Bone marrow (tissue), 2 donors: Measurements from ENCODE around the gene RNASET2.
"Not testable (repeated sequence)": the region's sequence is repeated elsewhere in the genome, so short reads cannot be mapped to it uniquely, and the experiment has no call there.

ENCODE experiments used
- DNase-seq, 2 donors: peaks; one replicate each; lab custom pipeline; 2025; lab: John Stamatoyannopoulos, UW

RNASET2 gene

GRCh38 chr6:166927240-166927934 is 29.0 kb downstream of the RNASET2 start:
- DNase-seq, result no peak

DNA sequence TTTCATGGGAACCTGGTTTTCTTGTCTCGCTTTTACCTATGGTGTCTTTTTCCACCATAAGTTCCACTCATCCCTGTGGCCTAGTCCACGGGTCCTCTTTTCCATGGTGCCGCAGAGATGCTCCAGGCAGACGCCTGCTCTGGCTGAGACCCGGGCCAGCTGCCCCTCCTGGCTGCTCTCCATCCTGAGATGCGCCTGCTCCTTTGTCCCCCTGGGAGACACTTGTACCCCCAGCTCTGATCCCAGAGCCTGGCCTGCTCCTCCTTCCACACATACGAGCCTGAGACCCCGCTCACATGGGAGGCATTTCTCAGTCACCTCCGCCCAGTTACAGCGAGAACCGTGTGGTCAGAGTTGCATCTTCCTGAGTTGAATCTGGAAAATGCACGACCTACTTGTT is 29.6 kb downstream of the RNASET2 start:
- DNase-seq, result no peak

GRCh38 chr6:166925141-166925996 is 31.0 kb downstream of the RNASET2 start:
- DNase-seq, result no peak

GRCh38 chr6:166924531-166924930 is 31.8 kb downstream of the RNASET2 start:
- no peak for DNase-seq

- no peak for DNase-seq
Measured at GRCh38 chr6:166922937-166923336, 33.4 kb downstream of the RNASET2 start.

DNA sequence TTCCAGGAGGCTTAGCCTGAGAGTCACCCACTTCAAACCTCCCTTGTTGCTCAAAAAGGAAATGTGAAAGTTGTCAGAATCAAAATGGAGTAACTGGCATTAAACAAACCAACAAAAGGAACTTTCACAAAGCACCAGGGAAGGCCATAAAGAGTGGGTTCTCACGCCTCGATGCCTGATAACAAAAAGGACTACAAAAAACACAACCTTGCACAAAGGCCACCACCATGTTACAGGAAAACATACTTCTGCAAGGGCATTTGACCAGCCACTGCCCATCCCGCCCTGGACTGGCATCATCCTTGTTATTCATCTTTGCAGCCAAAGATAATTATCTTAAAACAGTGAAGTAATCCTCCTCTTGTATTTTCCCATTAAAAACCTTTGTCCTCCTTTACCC is 34.8 kb downstream of the RNASET2 start:
- no peak for DNase-seq

DNA sequence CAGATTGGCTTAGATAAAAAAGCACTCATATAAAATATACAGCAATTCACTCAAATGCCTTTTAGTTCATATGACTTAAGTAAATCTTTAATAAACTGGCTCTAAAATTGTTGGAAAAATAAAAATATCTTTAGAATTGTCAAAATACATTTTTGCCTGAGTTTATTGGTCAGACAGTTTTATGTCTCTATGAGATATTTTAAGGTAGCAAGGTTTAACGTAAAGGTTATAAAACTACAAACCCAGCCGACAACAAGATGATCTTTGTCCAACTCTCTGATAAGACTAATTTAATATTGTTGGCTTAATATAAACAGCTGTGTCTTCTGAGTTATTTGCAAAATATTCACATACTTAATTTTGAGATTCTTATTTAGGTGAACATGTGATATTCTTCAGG is 39.5 kb downstream of the RNASET2 start:
- DNase-seq, result no peak

DNA sequence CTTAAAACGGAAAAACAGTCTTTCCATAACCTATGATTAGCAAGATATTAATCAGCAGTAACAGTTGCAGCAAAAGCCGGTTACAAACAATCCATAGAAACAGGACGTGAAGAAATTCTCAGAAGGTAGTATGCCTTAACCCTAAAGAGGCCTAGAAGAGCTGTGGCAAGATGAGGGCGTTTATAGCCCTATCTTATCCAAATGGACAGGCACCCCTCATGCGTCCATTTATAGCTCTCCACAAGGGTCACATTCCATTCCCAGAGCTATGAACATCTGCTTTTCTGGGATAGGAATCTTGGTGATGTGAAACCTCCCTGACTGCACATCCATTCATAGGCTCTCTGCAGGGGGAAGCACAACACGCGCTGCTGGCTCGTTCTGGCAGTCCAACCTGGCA is 40.9 kb downstream of the RNASET2 start:
- DNase-seq, result not testable (repeated sequence)

DNA sequence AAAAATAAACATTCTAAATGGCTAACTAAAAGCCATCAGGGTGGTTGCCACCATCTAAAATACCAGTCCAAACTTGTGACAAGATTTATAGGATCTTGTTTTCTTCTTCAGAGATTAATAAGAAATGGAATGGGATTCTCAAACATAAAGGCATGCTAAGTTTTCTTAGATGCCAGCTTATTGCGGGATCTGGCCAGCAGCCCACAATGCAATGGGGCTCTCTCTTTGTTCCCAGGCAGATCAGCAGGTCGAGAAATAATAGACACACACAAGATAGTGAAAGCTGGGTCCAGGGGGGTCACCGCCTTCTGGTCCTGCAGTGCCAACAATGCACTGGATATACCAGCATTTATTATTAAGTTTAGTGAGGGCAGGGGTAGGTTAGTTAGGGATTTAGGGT is 41.4 kb downstream of the RNASET2 start:
- DNase-seq, result not testable (repeated sequence)

- no peak for DNase-seq
Measured at GRCh38 chr6:166911248-166911677, 45.1 kb downstream of the RNASET2 start.

DNA sequence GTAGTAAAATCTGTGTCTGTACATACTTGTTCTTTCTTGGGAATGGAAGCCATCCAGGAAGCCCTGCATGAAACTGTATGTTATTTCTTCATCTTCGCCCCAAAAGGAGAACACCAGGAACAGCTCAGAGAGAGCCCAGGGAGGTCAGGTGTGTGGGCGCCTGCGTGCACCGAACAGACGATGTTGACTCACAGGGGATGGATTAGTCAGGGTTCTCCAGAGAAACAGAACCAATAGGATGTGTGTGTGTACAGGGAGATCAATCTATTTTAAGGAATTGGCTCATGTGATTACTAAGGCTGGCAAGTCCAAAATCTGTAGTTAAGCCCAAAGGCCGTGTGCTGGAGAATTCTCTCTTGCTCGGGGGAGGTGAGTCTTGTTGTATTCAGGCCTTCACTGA is 45.7 kb downstream of the RNASET2 start:
- DNase-seq, result no peak

DNA sequence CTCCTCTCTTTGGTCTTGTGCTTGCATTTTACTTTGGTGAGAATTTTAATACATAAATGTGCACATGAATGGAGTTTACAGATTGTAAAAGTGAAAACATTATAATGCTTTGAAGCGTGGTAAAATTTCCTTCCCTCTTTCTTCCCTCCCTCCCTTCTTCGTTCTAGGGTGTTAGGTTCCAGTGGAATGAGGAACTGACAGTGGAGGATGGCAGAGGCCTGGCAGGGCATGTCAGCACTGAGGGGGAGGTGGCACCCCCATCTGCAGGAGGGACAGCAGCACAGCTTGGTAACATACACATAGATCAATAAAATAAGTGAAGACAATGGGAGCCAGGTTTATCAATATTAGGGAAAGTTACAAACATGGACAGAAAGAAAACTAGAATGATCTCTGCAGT is 47.5 kb downstream of the RNASET2 start:
- DNase-seq, result peak in 1 of 2 donors; percentile 15

DNA sequence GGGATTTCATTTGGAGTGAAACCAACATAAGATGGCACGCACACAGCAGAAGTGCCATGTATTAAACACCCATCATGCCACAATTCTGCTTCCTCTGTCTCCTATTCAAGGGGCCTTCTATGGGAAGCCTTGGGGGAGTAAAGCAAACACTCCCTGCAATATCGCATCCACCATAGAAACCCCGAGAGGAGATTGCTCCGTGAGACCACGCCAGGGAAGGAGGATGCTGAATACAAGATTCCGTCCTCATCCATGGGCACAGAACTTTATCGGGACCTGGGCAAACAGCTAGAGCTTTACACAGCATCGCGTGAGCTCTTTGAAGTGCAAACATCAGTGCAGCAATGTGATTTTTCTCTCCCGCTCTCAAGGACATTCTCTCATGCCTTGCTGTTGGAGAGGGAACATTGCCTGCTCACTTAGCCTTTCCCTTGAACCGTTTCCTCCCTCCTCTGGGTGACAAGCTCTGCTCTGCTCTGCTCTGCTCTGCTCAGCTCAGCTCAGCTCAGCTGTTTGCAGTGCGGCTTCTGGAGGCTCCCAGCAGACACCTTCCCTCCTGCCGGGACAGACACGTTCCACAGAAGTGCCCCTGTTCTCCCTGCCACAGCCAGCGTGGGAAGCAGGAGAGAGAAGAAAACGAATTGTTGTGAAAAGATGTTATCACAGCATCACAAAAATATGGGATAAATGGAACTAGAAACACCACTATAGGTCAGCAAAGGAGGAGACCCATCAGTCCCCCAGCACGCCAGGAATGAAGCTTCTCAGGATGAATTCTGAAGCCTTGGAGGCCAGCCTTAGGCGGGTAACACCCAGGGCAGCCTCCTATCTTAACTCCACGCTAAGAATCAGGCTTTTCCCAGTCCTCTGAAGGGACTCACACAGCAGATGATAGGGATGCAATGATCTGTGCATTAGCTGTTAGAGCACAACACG is 48.2 kb downstream of the RNASET2 start:
- DNase-seq, result no peak

DNA sequence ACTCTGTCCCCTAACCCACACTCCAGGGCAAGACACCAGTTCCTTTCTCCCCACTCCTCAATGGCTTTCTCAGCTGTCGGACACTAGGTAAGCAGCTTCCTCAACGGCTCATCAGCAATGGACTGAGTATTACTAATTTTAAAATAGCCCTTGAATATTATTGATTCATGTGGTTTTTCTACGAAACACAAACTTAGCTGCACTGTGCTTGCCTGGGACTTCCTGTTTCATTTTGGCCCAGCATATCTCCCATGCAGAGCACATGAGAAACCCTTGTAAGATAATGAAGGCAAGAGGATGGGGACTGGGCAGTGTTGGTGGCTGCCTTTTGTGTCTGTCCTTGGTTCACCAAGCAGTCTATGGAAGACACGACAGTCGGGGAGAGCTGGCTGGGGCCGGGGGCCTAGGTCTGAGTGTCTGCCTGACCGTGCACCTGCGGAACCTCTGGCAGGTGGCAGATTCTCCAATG is 48.9 kb downstream of the RNASET2 start:
- DNase-seq, result peak in 1 of 2 donors; percentile 4

DNA sequence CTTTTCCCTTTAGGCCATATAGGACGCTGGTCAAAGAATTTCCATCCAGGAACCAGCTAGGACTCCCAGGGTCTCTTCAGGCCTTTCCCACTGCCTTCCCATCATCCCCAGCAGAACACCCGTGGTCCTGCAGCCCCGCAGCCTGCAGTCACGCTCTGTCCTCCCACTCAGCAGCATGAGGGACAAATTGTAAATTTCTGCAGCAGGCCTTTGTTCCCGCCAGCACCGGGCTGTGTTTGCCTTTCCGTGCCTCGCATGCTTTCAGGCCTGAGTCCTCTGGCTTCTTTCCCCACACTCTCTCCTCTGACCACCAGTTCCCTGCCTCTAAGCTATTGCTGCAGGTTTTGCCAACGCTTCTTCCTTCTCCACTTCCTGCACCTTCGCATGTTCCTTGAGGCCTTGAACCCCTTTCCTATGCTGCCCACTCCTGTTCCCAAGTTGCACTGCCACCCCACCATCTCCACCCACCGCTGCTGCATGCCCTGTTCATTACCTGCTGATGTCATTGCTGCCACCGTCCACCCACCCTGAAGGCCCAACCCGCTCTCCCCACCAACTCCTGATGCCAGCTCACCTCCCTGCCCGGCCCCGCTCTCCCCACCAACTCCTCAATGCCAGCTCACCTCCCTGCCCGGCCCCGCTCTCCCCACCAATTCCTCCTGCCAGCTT is 49.8 kb downstream of the RNASET2 start:
- no peak for DNase-seq

DNA sequence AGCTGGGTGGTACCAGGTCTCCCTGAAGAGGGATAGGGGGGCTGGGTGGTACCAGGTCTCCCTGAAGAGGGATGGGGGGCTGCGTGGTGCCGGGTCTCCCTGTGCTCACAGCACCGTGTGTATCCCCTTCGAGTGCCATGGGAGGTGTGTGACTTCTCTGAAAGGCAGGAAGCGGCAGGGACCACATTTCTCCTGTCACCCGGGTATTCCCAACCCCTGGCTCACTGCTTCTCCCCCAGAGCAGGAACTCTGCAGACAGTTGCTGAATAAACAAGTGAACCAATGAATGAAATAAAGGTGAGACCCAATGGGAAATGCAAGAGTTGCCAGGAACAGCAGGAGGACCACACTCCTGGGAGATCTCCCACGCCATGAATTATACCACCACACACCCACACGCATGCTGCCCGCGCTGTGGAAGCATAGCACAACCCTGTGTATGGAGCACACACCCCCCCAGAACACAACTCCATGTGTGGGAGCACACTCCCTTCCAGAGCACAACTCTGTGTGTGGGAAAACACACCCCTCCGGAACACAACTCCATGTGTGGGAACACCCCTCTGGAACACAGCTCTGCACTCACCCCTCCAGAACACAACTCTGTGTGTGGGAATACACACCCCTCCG is 50.7 kb downstream of the RNASET2 start:
- DNase-seq, result no peak

GRCh38 chr6:166905013-166905412 is 51.3 kb downstream of the RNASET2 start:
- DNase-seq, result no peak

GRCh38 chr6:166904101-166904746 is 52.1 kb downstream of the RNASET2 start:
- DNase-seq, result no peak

DNA sequence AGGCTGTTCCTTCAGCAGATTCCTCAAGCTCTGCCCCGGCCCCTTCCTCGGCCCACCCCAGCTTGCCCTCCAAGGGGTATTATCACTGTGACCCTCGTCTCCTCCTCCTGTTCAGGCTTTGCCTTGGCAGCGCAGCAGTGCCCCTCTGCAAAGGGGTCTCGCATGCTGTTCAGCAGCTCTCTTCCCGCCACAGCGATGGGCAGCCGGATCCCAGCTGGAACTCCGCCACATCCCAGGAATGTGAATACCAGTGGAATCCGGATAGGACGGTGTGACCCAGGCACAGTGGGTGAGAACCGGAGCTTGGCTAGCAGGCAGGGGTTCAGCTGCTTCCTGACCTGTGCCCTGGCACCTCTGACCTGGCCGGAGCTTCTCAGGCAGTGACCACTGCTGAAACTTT is 52.9 kb downstream of the RNASET2 start:
- DNase-seq, result no peak

DNA sequence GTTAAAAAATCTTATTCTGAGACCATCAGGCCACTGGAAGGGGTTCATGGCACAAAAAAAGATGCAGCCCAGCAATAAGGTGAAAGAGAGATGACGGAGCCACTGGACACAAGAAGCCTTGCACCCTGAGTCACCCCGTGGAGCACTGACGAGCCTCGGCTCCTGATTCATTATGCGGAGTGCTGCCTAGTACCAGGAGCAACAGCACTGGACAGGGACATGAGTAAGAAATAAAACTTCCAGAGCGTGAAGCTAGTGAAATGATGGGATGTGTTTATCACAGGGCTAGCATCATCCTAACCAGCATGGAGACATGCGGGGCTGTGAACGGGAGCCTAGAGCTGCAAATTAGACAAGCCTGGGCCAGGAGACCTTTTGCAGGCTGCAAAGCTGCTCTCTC is 53.3 kb downstream of the RNASET2 start:
- no peak for DNase-seq
